ENCODE results near the gene CACNA2D3. TPM values are rescaled to one million over a fixed set of nuclear protein-coding genes. Genes with fewer than 3 reads are reported as not detected.

CACNA2D3 gene
- polyA plus RNA-seq, 1 donor = 1.9 TPM

DNA sequence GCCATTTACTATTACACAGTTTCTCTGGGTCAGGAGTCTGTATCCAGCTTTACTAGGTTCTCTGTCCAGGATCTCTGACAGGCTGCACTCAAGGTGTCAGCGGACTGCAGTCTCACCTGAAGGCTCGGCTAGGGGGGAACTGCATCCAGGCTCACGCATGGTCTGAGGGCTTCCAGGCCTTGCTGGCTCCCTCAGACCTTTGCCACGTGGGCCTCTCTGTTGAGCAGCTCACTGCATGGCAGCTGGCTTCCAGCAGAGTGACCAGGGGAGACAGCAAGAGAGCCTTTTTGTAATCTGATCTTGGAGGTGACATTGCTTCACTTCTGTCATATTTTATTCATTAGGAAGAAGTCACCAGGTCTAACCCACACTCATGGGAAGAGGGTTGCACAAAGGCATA, 152.3 kb downstream of the CACNA2D3 start:
- DNase-seq (ENCODE audit: low read depth) = no peak

GRCh38 chr3:54279005-54279583, 156.7 kb downstream of the CACNA2D3 start:
- DNase-seq (ENCODE audit: low read depth) = no peak

DNA sequence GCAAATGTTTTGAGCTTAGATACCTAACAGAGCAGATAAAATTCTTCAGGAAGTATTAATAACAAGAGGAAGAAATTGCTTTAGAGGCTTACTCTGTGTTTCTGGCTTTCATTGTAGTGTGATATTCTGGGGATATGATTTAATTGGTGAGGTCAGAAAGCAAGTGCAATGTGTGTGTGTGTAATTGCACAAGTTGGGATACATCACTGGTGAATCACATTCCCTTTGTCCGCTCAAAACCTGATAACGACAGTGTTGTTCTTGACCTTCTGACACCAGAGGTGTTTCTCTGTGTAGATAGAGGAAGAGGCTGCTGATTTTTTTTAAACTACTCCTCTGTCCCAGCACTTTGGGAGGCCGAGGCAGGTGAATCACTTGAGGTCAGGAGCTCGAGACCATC, 161.1 kb downstream of the CACNA2D3 start:
- no peak for DNase-seq (ENCODE audit: low read depth)

GRCh38 chr3:54294214-54294613, 171.9 kb downstream of the CACNA2D3 start:
- DNase-seq (ENCODE audit: low read depth) = no peak

DNA sequence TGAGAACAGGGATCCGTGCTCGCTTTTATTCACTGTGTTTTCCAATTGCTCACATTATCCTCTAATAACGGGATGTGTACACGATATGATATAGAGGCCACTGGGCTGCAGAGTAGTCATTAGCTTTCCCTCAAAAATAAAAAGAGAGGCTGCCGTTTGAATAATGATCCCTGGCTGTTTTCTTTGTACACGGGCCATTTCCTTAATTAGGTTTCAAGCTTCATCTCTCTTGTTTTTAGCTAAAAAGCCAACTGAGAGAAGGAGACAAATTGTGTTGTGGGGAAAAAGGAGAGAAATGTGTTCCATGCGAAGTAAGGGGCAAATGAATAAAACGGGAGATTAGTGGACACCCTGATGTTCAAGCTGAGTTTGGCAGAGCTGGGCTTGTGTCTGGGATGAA, 174.2 kb downstream of the CACNA2D3 start:
- DNase-seq (ENCODE audit: low read depth) = no peak

DNA sequence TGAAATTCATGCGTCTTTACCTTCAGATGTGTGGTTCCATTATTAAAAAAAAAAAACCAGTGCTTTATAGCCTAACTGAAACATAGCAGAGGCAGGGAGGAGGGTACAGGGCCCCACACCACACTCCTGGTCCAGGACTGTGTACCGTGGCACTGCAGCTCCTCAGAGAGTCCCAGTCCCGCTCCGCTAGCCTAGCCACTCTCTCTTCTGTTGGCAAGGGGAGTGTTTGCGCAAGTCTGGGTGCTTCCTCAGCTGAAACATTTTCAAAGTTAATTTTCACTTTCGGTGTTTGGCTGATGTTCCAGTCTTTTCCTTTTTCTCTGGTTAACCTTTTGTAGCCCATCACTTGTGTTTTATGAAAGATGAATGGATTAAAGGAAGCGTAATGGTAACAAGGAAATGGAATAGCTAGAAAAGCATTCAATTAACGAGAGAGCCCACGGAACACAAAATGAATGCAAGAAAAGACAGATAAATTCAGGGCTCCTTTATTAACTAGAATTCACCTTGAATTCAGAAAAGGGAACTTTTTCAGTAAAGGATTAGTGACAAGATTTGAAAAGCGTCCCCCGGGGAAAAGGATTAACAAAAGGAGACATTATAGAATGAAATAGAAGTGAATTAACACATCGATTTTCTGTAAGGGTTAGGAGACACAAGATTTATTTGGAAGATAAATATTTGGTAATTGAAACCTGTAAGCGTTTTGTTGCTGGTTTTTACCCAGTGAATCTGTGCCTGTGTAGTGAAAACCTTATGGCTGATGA, 177.0 kb downstream of the CACNA2D3 start:
- DNase-seq (ENCODE audit: low read depth) = no peak

- DNase-seq (ENCODE audit: low read depth) = no peak
These were observed 181.4 kb downstream of the CACNA2D3 start for GRCh38 chr3:54303517-54304375.

- DNase-seq (ENCODE audit: low read depth) = no peak
These were observed 182.5 kb downstream of the CACNA2D3 start for GRCh38 chr3:54304877-54305276.

- no peak for DNase-seq (ENCODE audit: low read depth)
These were observed 183.2 kb downstream of the CACNA2D3 start for GRCh38 chr3:54305409-54306099.

DNA sequence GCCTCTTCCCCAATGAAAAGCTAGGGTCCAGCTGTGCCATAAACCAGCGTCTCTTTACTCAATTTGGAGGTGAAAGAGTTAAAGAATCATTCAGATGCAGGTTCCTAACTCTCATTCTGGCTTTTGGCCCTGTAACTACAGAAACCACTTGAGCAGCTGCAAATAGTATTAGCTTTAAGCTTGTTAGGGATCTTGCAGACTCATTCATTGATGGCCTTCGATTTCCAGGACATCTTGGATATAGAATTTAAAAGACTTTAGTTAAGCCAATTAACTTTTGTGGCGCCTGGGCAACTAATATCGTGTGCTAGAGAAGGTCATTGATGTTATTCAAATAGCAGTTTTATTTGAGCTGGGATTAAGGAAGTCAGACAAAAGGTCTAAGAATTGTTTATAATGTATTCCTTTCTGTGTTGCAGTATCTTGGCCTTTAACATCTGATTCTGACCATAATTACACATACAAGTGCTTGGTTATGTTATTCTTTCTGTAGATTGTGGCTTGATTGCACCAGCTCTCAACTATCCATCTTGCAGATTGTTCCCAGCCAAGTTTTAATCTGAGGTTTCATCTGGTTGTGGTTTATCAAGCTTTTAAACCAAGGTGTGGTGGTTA, 185.3 kb downstream of the CACNA2D3 start:
- DNase-seq (ENCODE audit: low read depth) = peak; percentile 16

DNA sequence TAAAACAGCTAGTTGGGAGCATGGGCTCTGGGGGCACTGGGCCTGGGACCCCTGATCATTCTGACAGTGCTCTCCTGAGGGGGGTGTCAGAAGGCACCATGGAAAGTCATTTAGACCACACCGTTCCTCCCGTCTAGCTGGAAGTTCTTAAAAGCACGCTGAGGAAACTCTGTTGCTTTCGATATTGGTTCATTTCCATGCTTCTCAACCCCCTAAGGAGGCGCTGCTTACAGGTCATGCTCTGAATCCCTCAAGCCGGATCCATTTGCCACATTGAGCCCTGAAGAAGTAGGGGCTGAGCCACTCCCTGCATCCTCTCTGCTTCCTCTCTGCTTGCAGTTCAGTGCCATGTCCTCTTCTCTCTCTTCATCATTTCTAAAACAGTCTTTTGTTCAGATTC, 187.2 kb downstream of the CACNA2D3 start:
- DNase-seq (ENCODE audit: low read depth) = no peak

DNA sequence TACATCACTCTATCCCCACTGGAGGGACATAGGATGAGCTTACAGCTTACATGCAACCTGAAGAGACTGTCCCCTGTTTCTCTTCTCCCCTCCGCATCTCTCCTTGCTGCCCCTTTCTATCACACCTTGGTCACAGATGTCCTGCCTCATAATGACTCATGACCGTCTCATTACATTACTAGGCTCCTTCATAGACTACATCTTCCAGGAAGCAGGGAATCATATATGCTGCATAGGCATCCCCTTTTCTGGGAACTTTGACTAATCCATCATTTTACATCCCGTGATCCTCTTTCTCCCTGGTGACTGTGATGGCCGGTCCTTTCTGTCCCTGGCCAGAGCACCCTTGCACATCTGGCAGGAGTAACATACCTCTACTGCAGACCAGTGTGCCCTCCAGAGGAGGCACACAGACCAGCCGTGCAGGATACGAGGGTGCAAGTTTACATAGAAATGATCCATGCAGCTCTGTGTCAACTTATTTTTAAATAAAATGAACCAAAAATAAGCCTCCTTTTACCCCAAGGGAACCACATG, 188.9 kb downstream of the CACNA2D3 start:
- DNase-seq (ENCODE audit: low read depth) = no peak

- no peak for DNase-seq (ENCODE audit: low read depth)
These were observed 190.0 kb downstream of the CACNA2D3 start for GRCh38 chr3:54312156-54312899.

- no peak for DNase-seq (ENCODE audit: low read depth)
These were observed 191.1 kb downstream of the CACNA2D3 start for GRCh38 chr3:54313418-54313817.

DNA sequence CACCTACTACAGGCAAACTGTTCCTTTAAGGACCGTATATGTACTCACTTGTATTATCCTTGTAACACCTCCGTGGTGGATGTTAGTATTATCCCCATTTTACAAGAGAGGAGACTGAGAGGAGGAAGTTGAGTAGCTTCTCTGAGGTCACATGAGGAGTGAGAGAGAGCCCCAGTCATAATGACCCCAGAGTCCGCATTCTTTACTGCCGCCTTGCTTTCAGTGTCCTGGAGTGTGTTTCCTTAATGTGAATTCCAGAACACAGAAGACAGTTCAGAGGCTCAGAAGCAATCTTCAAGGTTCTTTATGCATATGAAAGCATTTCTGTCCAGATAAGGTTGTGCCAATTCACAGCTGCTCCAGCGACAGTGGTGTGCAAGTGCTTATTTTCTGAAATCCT, 199.2 kb downstream of the CACNA2D3 start:
- DNase-seq (ENCODE audit: low read depth) = no peak

DNA sequence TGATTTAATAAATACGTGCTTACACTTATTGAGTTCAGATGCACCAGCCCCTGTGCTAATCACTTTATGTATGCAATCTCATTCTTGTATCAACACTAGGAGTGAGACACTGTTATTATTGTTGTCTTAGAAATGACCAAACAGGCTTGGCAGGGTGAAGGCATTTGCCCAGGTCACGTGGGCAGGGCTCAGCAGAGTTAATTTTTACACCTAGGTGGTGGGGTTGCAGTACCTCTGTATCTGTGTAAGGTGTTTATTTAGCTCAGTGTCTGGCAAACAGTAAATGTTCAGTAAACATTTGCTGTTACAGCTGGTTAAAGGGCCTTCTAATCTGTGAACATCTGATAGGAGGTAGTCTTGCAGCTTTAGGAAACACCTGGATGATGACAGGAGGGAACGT, 200.0 kb downstream of the CACNA2D3 start:
- no peak for DNase-seq (ENCODE audit: low read depth)

GRCh38 chr3:54324103-54324502, 201.8 kb downstream of the CACNA2D3 start:
- DNase-seq (ENCODE audit: low read depth) = no peak

- DNase-seq (ENCODE audit: low read depth) = no peak
These were observed 204.6 kb downstream of the CACNA2D3 start for GRCh38 chr3:54326951-54327350.

DNA sequence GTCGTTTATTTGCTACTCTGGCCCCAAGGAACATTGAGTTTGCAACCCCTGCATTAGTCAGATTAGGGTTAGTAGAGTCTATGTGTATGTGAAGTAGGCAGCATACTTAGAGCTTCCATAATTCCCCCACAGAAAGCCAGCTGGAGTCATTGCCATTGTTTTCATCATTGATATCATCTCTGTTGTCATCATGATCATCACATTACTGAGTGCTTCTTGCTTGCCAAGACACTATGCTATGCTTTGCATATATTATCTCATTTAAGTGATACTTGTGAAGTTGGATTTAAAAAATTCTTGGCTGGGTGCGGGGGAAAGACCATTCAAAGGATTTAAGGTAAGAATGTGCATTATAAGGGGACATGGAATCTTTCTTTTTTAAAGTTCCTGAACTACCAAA, 209.0 kb downstream of the CACNA2D3 start:
- DNase-seq (ENCODE audit: low read depth) = no peak

DNA sequence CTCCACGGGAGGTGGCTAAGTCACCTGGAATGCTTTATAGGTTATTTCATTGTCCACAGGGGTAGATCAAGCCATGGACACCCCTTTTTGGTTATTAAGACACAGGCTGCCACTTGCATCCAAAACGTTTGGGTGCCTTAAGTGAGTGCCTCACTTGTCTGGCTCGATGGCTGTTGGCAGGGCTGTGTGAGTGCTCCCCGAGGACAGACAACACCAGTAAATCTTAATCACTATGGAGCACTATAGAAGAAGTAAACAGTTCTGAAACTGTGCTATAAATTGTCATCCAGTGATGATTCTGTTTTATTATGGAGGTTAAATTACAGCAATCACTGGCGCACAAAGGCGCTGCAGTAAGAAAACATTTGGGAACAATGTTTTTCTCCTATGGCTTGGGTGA, 215.5 kb downstream of the CACNA2D3 start:
- no peak for DNase-seq (ENCODE audit: low read depth)

GRCh38 chr3:54339608-54340007, 217.3 kb downstream of the CACNA2D3 start:
- DNase-seq (ENCODE audit: low read depth) = no peak

Measured in forelimb muscle (tissue), 1 donor.